ENCODE data around the gene MAS1L.

- TF ChIP-seq POLR2AphosphoS5 (IDR thresholded peaks at IDR 0.05): no peak
- TF ChIP-seq POLR2A (IDR thresholded peaks at IDR 0.05): no peak
These were observed 36.3 kb upstream of the MAS1L start for GRCh38 chr6:29524044-29524443.

Data from upper lobe of left lung (tissue), 4 donors.